Colonic mucosa (tissue), 4 donors: ENCODE results near the gene PLD2. TPM values are rescaled to one million over a fixed set of nuclear protein-coding genes. Genes with fewer than 3 reads are reported as not detected.

Experiments
- DNase-seq: peaks from one replicate; pipeline ENCODE4 v3.0.0-alpha.2; 2020
- H3K27ac ChIP-seq: fragments of 200-600 bp; one replicate; pipeline ENCODE4 v1.8.0; 2021
- H3K27me3 ChIP-seq: fragments of 200-600 bp; one replicate; pipeline ENCODE4 v1.8.0; 2021
- H3K36me3 ChIP-seq: fragments of 200-600 bp; one replicate; pipeline ENCODE4 v1.8.0; 2021
- H3K4me1 ChIP-seq: fragments of 200-600 bp; one replicate; pipeline ENCODE4 v1.8.0; 2021; ENCODE audit warnings: mild to moderate bottlenecking
- H3K4me3 ChIP-seq: fragments of 200-600 bp; one replicate; pipeline ENCODE4 v1.8.0; 2021
- H3K9ac ChIP-seq, 2 donors: one replicate each; pipeline ENCODE4 v1.7.0; 2013; ENCODE audit warnings: control low read depth in 2 of 2, low read depth in 2 of 2, low read length in 2 of 2
- H3K9me3 ChIP-seq: fragments of 200-600 bp; one replicate; pipeline ENCODE4 v1.8.0; 2021
- CTCF ChIP-seq: fragments of 200-600 bp; IDR thresholded peaks from one replicate; pipeline ENCODE4 v1.8.0; 2022; ENCODE audit warnings: antibody characterized with exemption, mild to moderate bottlenecking
- intact Hi-C: fragments of 100-400 bp; cut with DNase I; formaldehyde crosslinking; loops from one replicate; pipeline ENCODE4 v1.14.1; 2022
- total RNA-seq, 2 donors: library from RNA; stranded (reverse); fragmentation: NEBNext Ultra II Directional in 1 of 2; extraction: Animal tissue kit (Norgen Biotek cat#: 25700) in 1 of 2; gene quantifications; one replicate each; pipeline ENCODE4 v1.2.1, GENCODE V29; 2021
- donor health status: healthy.
- donor health status: DM: no; HTN: no; CAD: no.
- donor health status: DM: no; HTN: no; CAD: no.

Gene PLD2
- total RNA-seq, 2 donors from 2014 or later = 18.8 to 28.3 TPM

GRCh38 chr17:4768298-4768697, 38.7 kb upstream of the PLD2 start:
- no peaks in the 10 kb centered on the region for H3K4me1 ChIP-seq
- no peak for TF ChIP-seq CTCF
- no peaks in the 10 kb centered on the region for H3K9me3 ChIP-seq
- no peaks in the 10 kb centered on the region for H3K36me3 ChIP-seq
- H3K4me3 ChIP-seq = no peak overlapping the region
- no peak for DNase-seq
- no peak overlapping the region for H3K9ac ChIP-seq
- H3K27me3 ChIP-seq = no peaks in the 10 kb centered on the region
- no peak overlapping the region for H3K27ac ChIP-seq
- intact Hi-C loops = no loop called here

GRCh38 chr17:4769628-4770027, 37.3 kb upstream of the PLD2 start:
- Histone ChIP-seq H3K27me3 (no peaks in the 10 kb centered on the region), H3K9ac (no peak overlapping the region), H3K36me3 (no peaks in the 10 kb centered on the region), H3K4me1 (no peaks in the 10 kb centered on the region), H3K27ac (no peak overlapping the region), H3K9me3 (no peaks in the 10 kb centered on the region), H3K4me3 (no peak overlapping the region)
- no peak for DNase-seq
- intact Hi-C loops = no loop called here
- TF ChIP-seq CTCF = no peak

- Histone ChIP-seq H3K27me3 (no peaks in the 10 kb centered on the region), H3K4me3 (no peak within 1 kb of the TSS), H3K36me3 (no peaks in the 10 kb centered on the region), H3K4me1 (no peaks in the 10 kb centered on the region), H3K9ac (peak within 1 kb of the TSS in 1 of 2 donors; percentile 81), H3K9me3 (no peaks in the 10 kb centered on the region), H3K27ac (peak within 1 kb of the TSS; percentile 71)
- peak; percentile 92 for DNase-seq
- no peak for TF ChIP-seq CTCF
- intact Hi-C loops = no loop called here
These were observed 35.3 kb upstream of the PLD2 start, which contains the start of gene TM4SF5 for GRCh38 chr17:4771519-4772234. Gene TM4SF5 (plus strand): TSS chr17:4771886. CDS start chr17:4771923, 37 bp downstream.

- intact Hi-C loops = no loop called here
- no peak overlapping the region for H3K4me3 ChIP-seq
- H3K4me1 ChIP-seq = no peaks in the 10 kb centered on the region
- no peaks in the 10 kb centered on the region for H3K27me3 ChIP-seq
- no peak for TF ChIP-seq CTCF
- H3K27ac ChIP-seq = peak overlapping the region; percentile 71
- H3K9ac ChIP-seq = peak overlapping the region in 1 of 2 donors; percentile 81
- no peaks in the 10 kb centered on the region for H3K9me3 ChIP-seq
- DNase-seq = peak; percentile 74
- no peaks in the 10 kb centered on the region for H3K36me3 ChIP-seq
These were observed 34.7 kb upstream of the PLD2 start for GRCh38 chr17:4772235-4772613.

GRCh38 chr17:4777969-4778760, 28.8 kb upstream of the PLD2 start:
- Histone ChIP-seq H3K27ac (no peak overlapping the region), H3K4me1 (no peaks in the 10 kb centered on the region), H3K9ac (no peak overlapping the region), H3K36me3 (no peaks in the 10 kb centered on the region), H3K4me3 (no peak overlapping the region), H3K27me3 (no peaks in the 10 kb centered on the region), H3K9me3 (no peaks in the 10 kb centered on the region)
- DNase-seq = no peak
- no peak for TF ChIP-seq CTCF
- intact Hi-C loops = no loop called here
